ENCODE results near the gene SPI1. TPM values are rescaled to one million over a fixed set of nuclear protein-coding genes. Genes with fewer than 3 reads are reported as not detected.

Gene SPI1
- total RNA-seq, 1 donor from 2014 or later: 295 TPM

GRCh38 chr11:47328449-47329390 is 49.6 kb downstream of the SPI1 start:
- H3K4me1 ChIP-seq: peaks cover 7% of the 10 kb centered on the region
- H3K36me3 ChIP-seq: no peaks in the 10 kb centered on the region
- intact Hi-C loops (cut with DNase I): no loop called here
- H3K4me3 ChIP-seq: no peak overlapping the region
- H3K27me3 ChIP-seq (ENCODE audit: low read depth): no peaks in the 10 kb centered on the region
- DNase-seq (peak; percentile 34), ATAC-seq (no peak)
- H3K9me3 ChIP-seq: no peaks in the 10 kb centered on the region
- no peak overlapping the region for H3K27ac ChIP-seq
- no peak for TF ChIP-seq CTCF (IDR thresholded peaks at IDR 0.05)

DNA sequence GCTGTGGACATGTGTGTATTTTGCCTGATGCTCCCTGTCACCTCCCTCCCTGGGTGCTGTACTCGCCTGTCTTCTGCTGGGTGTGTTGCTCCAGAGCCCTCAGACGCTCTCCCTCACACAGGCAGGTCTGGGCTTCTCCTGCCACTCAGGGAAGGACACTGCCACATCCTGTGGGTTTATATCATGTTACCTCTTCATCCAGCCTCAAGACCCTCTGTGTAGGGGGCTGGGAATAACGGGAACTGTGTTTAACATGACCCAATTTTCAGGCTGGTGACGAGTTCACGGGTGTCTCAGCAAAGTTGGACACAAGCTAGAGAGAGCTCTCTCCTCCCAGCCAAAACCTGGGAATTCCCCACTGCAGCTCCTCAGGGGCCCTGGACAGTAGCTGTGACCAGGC is 50.4 kb downstream of the SPI1 start:
- intact Hi-C loops (cut with DNase I): no loop called here
- no peak for TF ChIP-seq CTCF (IDR thresholded peaks at IDR 0.05)
- Histone ChIP-seq H3K36me3 (no peaks in the 10 kb centered on the region), H3K4me1 (peaks cover 7% of the 10 kb centered on the region), H3K9me3 (no peaks in the 10 kb centered on the region), H3K27me3 (ENCODE audit: low read depth) (no peaks in the 10 kb centered on the region), H3K4me3 (no peak overlapping the region), H3K27ac (no peak overlapping the region)
- ATAC-seq (no peak), DNase-seq (no peak)

- ATAC-seq (no peak), DNase-seq (peak; percentile 26)
- H3K27me3 ChIP-seq (ENCODE audit: low read depth): no peaks in the 10 kb centered on the region
- H3K36me3 ChIP-seq: no peaks in the 10 kb centered on the region
- no peak overlapping the region for H3K27ac ChIP-seq
- H3K4me1 ChIP-seq: peaks cover 7% of the 10 kb centered on the region
- no peak for TF ChIP-seq CTCF (IDR thresholded peaks at IDR 0.05)
- intact Hi-C loops (cut with DNase I): no loop called here
- H3K9me3 ChIP-seq: no peaks in the 10 kb centered on the region
- no peak overlapping the region for H3K4me3 ChIP-seq
These were observed 51.3 kb downstream of the SPI1 start for GRCh38 chr11:47327025-47327424.

- peaks cover 7% of the 10 kb centered on the region for H3K4me1 ChIP-seq
- intact Hi-C loops (cut with DNase I): no loop called here
- H3K9me3 ChIP-seq: no peaks in the 10 kb centered on the region
- H3K27ac ChIP-seq: no peak overlapping the region
- no peaks in the 10 kb centered on the region for H3K36me3 ChIP-seq
- TF ChIP-seq CTCF (IDR thresholded peaks at IDR 0.05): no peak
- H3K4me3 ChIP-seq: no peak overlapping the region
- peak; percentile 35 for DNase-seq
- no peak for ATAC-seq
- H3K27me3 ChIP-seq (ENCODE audit: low read depth): no peaks in the 10 kb centered on the region
These were observed 52.1 kb downstream of the SPI1 start for GRCh38 chr11:47326198-47326597.

DNA sequence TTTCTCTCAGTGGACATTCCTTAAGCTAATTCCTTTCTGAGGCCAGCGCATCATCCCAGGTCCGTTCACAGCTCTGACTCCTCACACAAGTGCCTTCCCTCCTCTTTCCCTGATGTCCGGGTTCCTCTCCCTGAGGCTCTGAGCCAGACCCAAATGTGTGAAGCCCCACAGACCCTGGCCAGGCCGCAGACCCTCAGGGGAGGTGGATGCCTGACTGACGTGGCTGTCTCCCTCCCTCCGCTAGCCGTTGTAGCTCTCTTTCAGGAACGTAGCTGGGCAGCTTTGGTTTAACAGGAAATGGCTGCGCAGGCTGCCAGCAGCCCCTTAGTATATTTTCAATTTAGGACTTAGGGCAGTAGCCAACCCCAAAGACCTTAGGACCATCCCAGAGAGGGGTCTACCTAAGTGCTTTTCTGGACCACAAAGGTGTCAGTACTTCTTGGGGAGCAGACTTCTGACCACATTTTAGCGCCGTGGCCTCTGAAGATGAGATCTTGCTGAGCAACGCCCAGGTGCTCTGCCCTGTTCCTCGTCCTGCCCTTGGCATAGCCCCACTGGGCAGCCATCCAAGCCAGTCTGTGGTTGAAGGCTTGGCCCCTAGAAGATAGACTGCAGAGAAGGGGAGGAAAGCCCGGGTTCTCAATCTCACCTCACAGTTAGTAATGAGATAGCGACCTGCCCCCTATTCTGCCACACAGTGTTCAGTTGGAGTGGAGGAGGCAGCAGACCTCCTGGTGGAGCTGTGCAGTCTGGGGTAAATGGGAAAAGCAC is 52.9 kb downstream of the SPI1 start:
- intact Hi-C loops (cut with DNase I): no loop called here
- DNase-seq: no peak
- Histone ChIP-seq H3K27me3 (ENCODE audit: low read depth) (no peaks in the 10 kb centered on the region), H3K4me1 (peaks cover 7% of the 10 kb centered on the region), H3K36me3 (no peaks in the 10 kb centered on the region), H3K9me3 (no peaks in the 10 kb centered on the region), H3K27ac (no peak overlapping the region), H3K4me3 (no peak overlapping the region)
- no peak for ATAC-seq
- no peak for TF ChIP-seq CTCF (IDR thresholded peaks at IDR 0.05)
